Smooth muscle cell (in vitro differentiated cells): ENCODE data around the gene TMEM150A. TPM values are rescaled to one million over a fixed set of nuclear protein-coding genes. Genes with fewer than 3 reads are reported as not detected.

Experiments used
- DNase-seq: peaks from one replicate; lab custom pipeline; 2025; ENCODE audit not compliant: unreplicated experiment; lab: John Stamatoyannopoulos, UW
- H2AFZ ChIP-seq: fragments of 200-600 bp; sonication (generic); 2 replicates; pipeline ENCODE4 v1.6.0; 2016; ENCODE audit warnings: antibody characterized with exemption, low read depth, mild to moderate bottlenecking
- H3F3A ChIP-seq: fragments of 200-600 bp; sonication (generic); 2 replicates; pipeline ENCODE4 v1.6.0; 2017; ENCODE audit warnings: antibody characterized with exemption, low read depth
- H3K27ac ChIP-seq: fragments of 200-600 bp; sonication (generic); 2 replicates; pipeline ENCODE4 v1.5.1; 2016; ENCODE audit warnings: low read depth, mild to moderate bottlenecking
- H3K27me3 ChIP-seq: fragments of 200-600 bp; sonication (generic); 2 replicates; pipeline ENCODE4 v1.6.1; 2016; ENCODE audit warnings: low read depth, mild to moderate bottlenecking
- H3K36me3 ChIP-seq: fragments of 200-600 bp; sonication (generic); 2 replicates; pipeline ENCODE4 v1.5.1; 2016; ENCODE audit warnings: low read depth
- H3K4me1 ChIP-seq: fragments of 200-600 bp; sonication (generic); 2 replicates; pipeline ENCODE4 v1.5.1; 2016; ENCODE audit warnings: low read depth
- H3K4me2 ChIP-seq: fragments of 200-600 bp; sonication (generic); 2 replicates; pipeline ENCODE4 v1.6.0; 2016; ENCODE audit warnings: mild to moderate bottlenecking
- H3K4me3 ChIP-seq: fragments of 200-600 bp; sonication (generic); 2 replicates; pipeline ENCODE4 v1.5.1; 2016; ENCODE audit warnings: mild to moderate bottlenecking
- H3K79me2 ChIP-seq: fragments of 200-600 bp; sonication (generic); 2 replicates; pipeline ENCODE4 v1.6.0; 2016; ENCODE audit warnings: low read depth, mild to moderate bottlenecking
- H3K9ac ChIP-seq: fragments of 200-600 bp; sonication (generic); 2 replicates; pipeline ENCODE4 v1.6.0; 2016; ENCODE audit warnings: low read depth
- H3K9me3 ChIP-seq: fragments of 200-600 bp; sonication (generic); replicated peaks from 2 replicates; pipeline ENCODE4 v1.5.1; 2016; ENCODE audit warnings: low read depth
- H4K20me1 ChIP-seq: fragments of 200-600 bp; sonication (generic); 2 replicates; pipeline ENCODE4 v1.6.0; 2016; ENCODE audit warnings: low read depth
- CTCF ChIP-seq: fragments of 200-600 bp; sonication (generic); IDR thresholded peaks from 2 replicates; pipeline ENCODE4 v1.5.1; 2017; ENCODE audit warnings: borderline replicate concordance, mild to moderate bottlenecking, antibody characterized with exemption; ENCODE audit not compliant: insufficient read depth, poor library complexity, severe bottlenecking
- WGBS: methylation state at CpG from one replicate; pipeline ENCODE4 v1.1.7; 2016; ENCODE audit warnings: low lambda C conversion rate; 5-methylcytosine and 5-hydroxymethylcytosine counted together
- polyA plus RNA-seq: library from polyadenylated mRNA; unstranded; fragments of >200 nt; fragmentation: Nextera tagmentation; extraction: Ambion mirVana; gene quantifications from 2 replicates; pipeline ENCODE4 v1.2.1, GENCODE V29; 2016
- total RNA-seq: library from RNA; depleted of rRNA; stranded (reverse); fragments of >200 nt; gene quantifications from 2 replicates; pipeline ENCODE4 v1.2.3, GENCODE V29; 2014

TMEM150A gene
- total RNA-seq (7.7 and 9.1 TPM in 2 replicates), polyA plus RNA-seq (20.0 and 24.1 TPM in 2 replicates)

DNA sequence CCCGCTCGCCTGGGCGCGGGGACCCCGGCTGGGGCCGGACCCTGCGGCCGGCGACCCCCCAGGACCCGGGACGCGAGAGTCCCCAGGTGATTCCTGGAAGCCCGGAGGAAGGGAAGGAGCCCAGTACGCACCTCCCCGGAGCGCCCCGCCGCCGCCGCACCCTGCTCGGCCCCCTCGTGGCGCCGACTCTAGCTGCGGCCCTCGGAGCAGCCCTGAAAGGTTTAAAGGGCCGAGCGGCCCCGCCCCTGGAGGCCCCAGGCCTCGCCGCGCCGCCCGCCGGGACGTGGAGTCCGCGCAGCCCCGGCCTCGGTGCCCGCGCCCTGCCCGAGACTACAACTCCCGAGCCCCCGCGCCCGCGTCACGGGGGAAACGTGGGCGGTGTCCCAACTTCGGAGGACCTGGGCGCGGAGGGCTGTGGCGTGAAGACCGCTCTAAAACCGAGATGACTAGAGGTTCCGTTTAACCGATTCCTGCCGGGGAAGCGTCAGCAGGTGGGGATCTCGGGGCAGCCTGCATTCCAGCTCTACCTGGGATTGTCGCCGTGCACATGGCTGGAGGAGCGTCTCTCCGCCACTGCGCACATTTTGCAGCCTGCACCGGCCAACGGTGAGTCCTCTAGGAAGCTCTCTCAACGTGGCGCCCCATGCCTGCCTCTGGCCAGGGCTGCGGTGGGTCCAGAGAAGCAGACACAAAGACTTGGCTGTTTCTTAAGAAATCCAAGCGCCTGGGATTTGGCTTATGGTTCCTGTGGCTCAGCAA is at the start of gene TMEM150A:
Gene TMEM150A (minus strand): TSS at position 223 of the 759 bp plus-strand sequence. CDS start 750 bp downstream, outside the sequence.
- Histone ChIP-seq H4K20me1 (peaks cover 5% of the 10 kb centered on the region), H3K79me2 (peaks cover 12% of the 10 kb centered on the region), H3K9ac (peak within 1 kb of the TSS; percentile 65), H3K36me3 (no peaks in the 10 kb centered on the region), H3F3A (peaks cover 6% of the 10 kb centered on the region), H3K4me3 (peak within 1 kb of the TSS; percentile 71), H3K9me3 (no peaks in the 10 kb centered on the region), H3K27me3 (no peaks in the 10 kb centered on the region), H3K27ac (peak within 1 kb of the TSS; percentile 66), H2AFZ (peak within 1 kb of the TSS; percentile 28), H3K4me2 (peak within 1 kb of the TSS; percentile 95), H3K4me1 (peaks cover 10% of the 10 kb centered on the region)
- peak; percentile 62 for DNase-seq
- TF ChIP-seq CTCF, result peak; percentile 16
- 2% methylated on average over 66 of the region's 73 CpGs for WGBS

DNA sequence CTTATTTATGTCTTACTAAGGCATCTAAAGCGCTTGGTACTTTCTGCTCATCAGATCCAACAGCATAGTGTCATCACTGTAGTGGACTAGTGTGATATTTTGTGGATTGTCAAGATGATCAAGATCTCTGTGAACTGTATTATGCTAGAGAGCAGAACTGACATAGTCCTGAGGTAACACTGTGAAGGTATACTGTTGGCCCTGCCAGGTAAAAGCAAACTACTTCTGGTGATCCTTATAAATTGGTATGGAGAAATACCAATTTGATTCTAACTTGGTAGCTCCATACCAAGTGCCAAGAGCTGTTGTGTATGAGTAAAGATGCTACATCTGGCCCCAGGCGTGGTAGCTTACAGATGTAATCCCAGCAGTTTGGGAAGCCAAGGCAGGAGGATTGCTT is 49.6 kb upstream of the TMEM150A start:
- H3K9me3 ChIP-seq, result no peaks in the 10 kb centered on the region
- no peak for TF ChIP-seq CTCF
- H3K4me3 ChIP-seq, result no peak overlapping the region
- whole genome bisulfite sequencing, result 98% methylated on average over 2 of the region's 2 CpGs
- H3K4me1 ChIP-seq, result peaks cover 4% of the 10 kb centered on the region
- H3K27ac ChIP-seq, result peak overlapping the region; percentile 62
- no peak for DNase-seq
- H4K20me1 ChIP-seq, result peaks cover 27% of the 10 kb centered on the region
- no peaks in the 10 kb centered on the region for H3K79me2 ChIP-seq
- peak overlapping the region; percentile 58 for H3K4me2 ChIP-seq
- H2AFZ ChIP-seq, result no peak overlapping the region
- H3F3A ChIP-seq, result peaks cover 26% of the 10 kb centered on the region
- no peaks in the 10 kb centered on the region for H3K27me3 ChIP-seq
- no peak overlapping the region for H3K9ac ChIP-seq
- no peaks in the 10 kb centered on the region for H3K36me3 ChIP-seq

- Histone ChIP-seq H3K79me2 (no peaks in the 10 kb centered on the region), H3K4me3 (no peak overlapping the region), H3K4me1 (peaks cover 4% of the 10 kb centered on the region), H3K27ac (no peak overlapping the region), H3K9ac (no peak overlapping the region), H2AFZ (no peak overlapping the region), H3K27me3 (no peaks in the 10 kb centered on the region), H4K20me1 (peaks cover 27% of the 10 kb centered on the region), H3F3A (peaks cover 34% of the 10 kb centered on the region), H3K36me3 (peaks cover 5% of the 10 kb centered on the region), H3K9me3 (no peaks in the 10 kb centered on the region), H3K4me2 (no peak overlapping the region)
- 94% methylated on average over 3 of the region's 3 CpGs for WGBS
- no peak for DNase-seq
- TF ChIP-seq CTCF, result no peak
These were observed 48.6 kb upstream of the TMEM150A start for GRCh38 chr2:85651097-85651496.
